Measurements from ENCODE around the gene FBXO36. TPM values are rescaled to one million over a fixed set of nuclear protein-coding genes. Genes with fewer than 3 reads are reported as not detected.
A peak's percentile ranks its signal among the peaks of the same experiment; 100 is the strongest.

FBXO36 gene
- total and polyA plus RNA-seq, 2 of the 8 experiments (the other 6 are each of a cell fraction or from before 2014, with no cell fraction given) = 3.4 TPM

DNA sequence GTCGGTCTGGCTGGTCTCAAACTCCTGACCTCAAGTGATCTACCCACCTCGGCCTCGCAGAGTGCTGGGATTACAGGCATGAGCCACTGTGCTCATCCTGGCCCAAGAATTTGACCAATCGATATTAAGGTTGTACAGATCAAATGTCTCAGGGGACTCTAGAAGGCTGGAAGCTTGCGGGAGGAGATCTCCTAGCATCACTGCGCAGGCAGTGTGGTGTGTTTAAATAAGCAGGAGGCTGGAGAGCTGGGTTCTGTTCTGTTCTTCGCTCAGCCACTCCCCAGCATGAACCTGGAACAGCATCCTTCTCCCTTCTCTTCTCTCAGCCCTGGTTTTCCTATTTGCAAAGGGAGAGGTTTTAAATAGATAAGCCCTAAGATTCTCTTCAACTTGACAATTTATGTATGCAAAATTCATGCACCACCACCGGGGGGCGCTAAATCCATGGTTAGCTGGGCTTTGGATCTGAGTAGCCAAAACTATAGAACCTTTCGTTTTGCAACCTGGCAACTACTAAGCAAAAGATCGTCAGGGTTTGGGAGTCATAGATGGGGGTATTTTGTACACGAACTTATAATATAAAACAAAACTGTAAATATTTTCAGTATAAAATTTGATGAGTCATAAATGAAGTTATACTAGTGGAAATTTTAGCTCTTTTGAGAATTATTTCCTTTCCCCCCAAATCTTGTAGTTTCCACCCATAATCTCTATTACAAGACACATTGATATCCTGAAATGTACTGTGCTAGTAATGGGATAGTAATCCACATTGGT lies 85.8 kb downstream of the FBXO36 start:
- no peak overlapping the region for H2BK12ac ChIP-seq (ENCODE audit: low read depth, low read length)
- H2BK5ac ChIP-seq (ENCODE audit: low read depth, low read length) = no peak overlapping the region
- H3K4me1 ChIP-seq (replicated peaks in 1 of 4; ENCODE audit: control insufficient read depth in 3 of 4, insufficient read depth in 4 of 4, low read length in 3 of 4) = no peaks in the 10 kb centered on the region
- H3K9ac ChIP-seq (replicated peaks in 1 of 4; ENCODE audit: extremely low read depth in 1 of 4, low read depth in 3 of 4, low read length in 3 of 4) = no peak overlapping the region
- no peaks in the 10 kb centered on the region; a peak in 1 of 8 replicates for H3K36me3 ChIP-seq (ENCODE audit: control insufficient read depth in 2 of 4, insufficient read depth in 4 of 4, low read length in 3 of 4)
- no peak overlapping the region for H4K91ac ChIP-seq (replicated peaks; ENCODE audit: insufficient read length, low read length)
- no peaks in the 10 kb centered on the region for H3K27me3 ChIP-seq (replicated peaks in 1 of 4; ENCODE audit: control insufficient read depth in 3 of 4, extremely low read depth in 1 of 4, insufficient read depth in 3 of 4, low read length in 3 of 4)
- CTCF ChIA-PET (ENCODE audit: partially characterized antibody) = interaction anchor here (0.6 to 6.0 kb wide), 31 partner anchors 9 to 806 kb away, joined by 3 to 64 read pairs (median 3); partner anchors contain the start of gene SLC16A14
- no peak overlapping the region for H3K4me3 ChIP-seq (ENCODE audit: extremely low read depth in 1 of 4, insufficient read depth in 2 of 4, low read depth in 3 of 4, low read length in 4 of 4)
- no peak overlapping the region for H3K18ac ChIP-seq (ENCODE audit: extremely low read depth, low read length)
- H3K14ac ChIP-seq (ENCODE audit: insufficient read length) = no peak overlapping the region
- no peak overlapping the region for H4K5ac ChIP-seq (ENCODE audit: insufficient read length, low read depth, low read length)
- no peaks in the 10 kb centered on the region for H3K9me3 ChIP-seq (ENCODE audit: insufficient read depth in 2 of 2, low read depth in 1 of 2, low read length in 1 of 2)
- peak; percentile 92 for FAIRE-seq
- no peak overlapping the region for H3K23ac ChIP-seq (ENCODE audit: insufficient read length)
- no peak overlapping the region for H3K56ac ChIP-seq (replicated peaks; ENCODE audit: insufficient read length, low read depth, low read length)
- H3K79me2 ChIP-seq (ENCODE audit: control insufficient read depth in 1 of 2, insufficient read depth in 2 of 2, low read length in 2 of 2) = no peaks in the 10 kb centered on the region
- no peaks in the 10 kb centered on the region for H3K23me2 ChIP-seq (ENCODE audit: low read depth, low read length)
- H3K27ac ChIP-seq (ENCODE audit: low read depth, low read length) = no peak overlapping the region
- no peak overlapping the region for H2AFZ ChIP-seq (ENCODE audit: low read length)
- peak; percentile 44 to 92 for DNase-seq (ENCODE audit: low read depth in 1 of 2, low spot score in 2 of 2)
- no peak overlapping the region for H2AK5ac ChIP-seq (ENCODE audit: low read depth, low read length)
- no peak overlapping the region for H2BK120ac ChIP-seq (replicated peaks; ENCODE audit: low read depth, low read length)
- no peak overlapping the region for H2BK20ac ChIP-seq (ENCODE audit: low read length)
- no peak overlapping the region for H2BK15ac ChIP-seq (ENCODE audit: low read length)
- POLR2A ChIA-PET (ENCODE audit: partially characterized antibody) = no interaction called here
- no peak overlapping the region for H4K8ac ChIP-seq (ENCODE audit: extremely low read depth, insufficient read depth, low read length)
- 56% methylated on average over 12 of the region's 12 CpGs; no CpG with 5 or more reads in 1 of the 2 experiments for WGBS, 2 experiments (ENCODE audit: extremely low coverage in 1 of 2, insufficient coverage in 1 of 2, insufficient read length in 1 of 2, insufficient replicate concordance in 2 of 2, low coverage in 1 of 2, low lambda C conversion rate in 2 of 2, missing lambda C conversion rate in 1 of 2)
- no peaks in the 10 kb centered on the region for H3K79me1 ChIP-seq (ENCODE audit: low read depth, low read length)
- no peaks in the 10 kb centered on the region for H4K20me1 ChIP-seq (replicated peaks in 1 of 2; ENCODE audit: control insufficient read depth in 1 of 2, insufficient read depth in 2 of 2, low read length in 2 of 2)
- no peak overlapping the region for H3K4ac ChIP-seq (replicated peaks; ENCODE audit: insufficient read length, low read depth, low read length)
- H3K4me2 ChIP-seq (ENCODE audit: insufficient read depth in 1 of 2, low read depth in 2 of 2, low read length in 2 of 2) = no peak overlapping the region
- TF ChIP-seq SIX5 (IDR thresholded peaks at IDR 0.05; ENCODE audit: low read depth, low read length) (no peak), CEBPB (IDR thresholded peaks at IDR 0.05; ENCODE audit: low read depth, low read length) (0 out of 2 replicates have a peak, but pooled peaks have one; percentile 8), RAD21 (IDR thresholded peaks at IDR 0.05 in 1 of 2, conservative IDR thresholded peaks at IDR 0.05 in 1 of 2; ENCODE audit: low read depth in 2 of 2, low read length in 2 of 2) (peak; percentile 91 to 94), ASH2L (IDR thresholded peaks at IDR 0.05; ENCODE audit: low read length) (no peak), POU5F1 (IDR thresholded peaks at IDR 0.05; ENCODE audit: low read depth, low read length) (0 out of 2 replicates have a peak, but pooled peaks have one; percentile 31), CTCF (IDR thresholded peaks at IDR 0.05; ENCODE audit: control extremely low read depth in 1 of 3, insufficient read depth in 1 of 3, low read depth in 1 of 3, low read length in 3 of 3) (peak; percentile 18 to 84 (median 78)), SRF (IDR thresholded peaks at IDR 0.05; ENCODE audit: low read depth, low read length) (no peak), SUZ12 (IDR thresholded peaks at IDR 0.05; ENCODE audit: low read length) (no peak)
- TF ChIP-seq, protein P1, sequence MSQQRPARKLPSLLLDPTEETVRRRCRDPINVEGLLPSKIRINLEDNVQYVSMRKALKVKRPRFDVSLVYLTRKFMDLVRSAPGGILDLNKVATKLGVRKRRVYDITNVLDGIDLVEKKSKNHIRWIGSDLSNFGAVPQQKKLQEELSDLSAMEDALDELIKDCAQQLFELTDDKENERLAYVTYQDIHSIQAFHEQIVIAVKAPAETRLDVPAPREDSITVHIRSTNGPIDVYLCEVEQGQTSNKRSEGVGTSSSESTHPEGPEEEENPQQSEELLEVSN (IDR thresholded peaks at IDR 0.05) = no peak
